ENCODE data around the gene ADAMTS17.

GRCh38 chr15:100207053-100207452 lies 134.7 kb downstream of the ADAMTS17 start:
- TF ChIP-seq YY1 (IDR thresholded peaks at IDR 0.05; ENCODE audit: insufficient read depth, insufficient read length) (no peak), ZNF274 (IDR thresholded peaks at IDR 0.05; ENCODE audit: low read depth, low read length) (no peak)
